Endometrium (tissue), 2 donors: ENCODE measurements around the gene EBPL.
"Not testable (repeated sequence)": the region's sequence is repeated elsewhere in the genome, so short reads cannot be mapped to it uniquely, and the experiment has no call there.

Experiments
- FAIRE-seq: peaks from 2 replicates; lab custom pipeline; 2012; peaks lifted over from hg19 to GRCh38; lab: Jason Lieb, UNC
- donor health status: control.
- donor health status: control.

Gene EBPL

DNA sequence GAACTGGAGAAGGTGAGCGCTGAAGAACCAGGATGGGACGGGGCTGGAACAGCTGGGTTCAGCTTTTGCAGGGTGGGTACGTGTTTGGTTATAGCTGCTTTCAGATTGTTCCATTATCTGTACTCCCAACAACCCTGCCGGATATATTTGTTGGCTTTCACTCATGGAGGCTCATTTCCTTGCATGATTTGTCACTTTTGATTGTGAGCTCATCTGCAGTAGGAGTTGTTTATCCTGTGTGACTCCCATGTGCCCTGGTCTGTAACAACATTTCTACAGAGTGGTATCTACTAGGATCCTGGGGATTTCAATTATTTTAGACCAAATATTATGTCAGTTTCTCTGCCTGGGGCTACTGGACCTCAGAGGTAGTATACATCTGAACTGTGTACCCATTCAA, 57.6 kb downstream of the EBPL start:
- no peak for FAIRE-seq

- no peak for FAIRE-seq
Measured at GRCh38 chr13:49632156-49632555, 59.1 kb downstream of the EBPL start.

DNA sequence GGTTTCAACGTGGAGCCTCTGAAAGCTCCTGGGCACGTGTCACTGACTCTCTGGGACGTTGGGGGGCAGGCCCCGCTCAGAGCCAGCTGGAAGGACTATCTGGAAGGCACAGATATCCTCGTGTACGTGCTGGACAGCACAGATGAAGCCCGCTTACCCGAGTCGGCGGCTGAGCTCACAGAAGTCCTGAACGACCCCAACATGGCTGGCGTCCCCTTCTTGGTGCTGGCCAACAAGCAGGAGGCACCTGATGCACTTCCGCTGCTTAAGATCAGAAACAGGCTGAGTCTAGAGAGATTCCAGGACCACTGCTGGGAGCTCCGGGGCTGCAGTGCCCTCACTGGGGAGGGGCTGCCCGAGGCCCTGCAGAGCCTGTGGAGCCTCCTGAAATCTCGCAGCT, 60.7 kb downstream of the EBPL start:
- no peak for FAIRE-seq

DNA sequence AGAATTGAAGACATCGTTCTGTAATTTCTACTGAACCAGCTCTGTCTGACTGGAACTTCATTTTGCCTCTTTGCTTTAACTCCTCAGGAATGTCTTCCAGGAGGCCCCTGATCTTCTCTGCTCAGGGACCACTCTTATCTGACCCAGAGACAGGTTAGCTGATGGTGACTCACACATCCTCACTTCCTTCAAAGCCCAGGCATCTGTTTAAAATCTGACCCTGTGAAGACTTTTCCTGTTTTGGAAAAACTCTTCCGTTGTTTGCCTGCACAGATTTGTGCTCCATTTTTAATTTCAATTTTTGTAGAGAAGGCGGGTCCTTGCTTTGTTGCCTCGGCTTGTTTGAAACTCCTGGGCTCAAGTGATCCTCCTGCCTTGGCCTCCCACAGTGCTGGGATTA, 61.3 kb downstream of the EBPL start:
- FAIRE-seq: no peak

DNA sequence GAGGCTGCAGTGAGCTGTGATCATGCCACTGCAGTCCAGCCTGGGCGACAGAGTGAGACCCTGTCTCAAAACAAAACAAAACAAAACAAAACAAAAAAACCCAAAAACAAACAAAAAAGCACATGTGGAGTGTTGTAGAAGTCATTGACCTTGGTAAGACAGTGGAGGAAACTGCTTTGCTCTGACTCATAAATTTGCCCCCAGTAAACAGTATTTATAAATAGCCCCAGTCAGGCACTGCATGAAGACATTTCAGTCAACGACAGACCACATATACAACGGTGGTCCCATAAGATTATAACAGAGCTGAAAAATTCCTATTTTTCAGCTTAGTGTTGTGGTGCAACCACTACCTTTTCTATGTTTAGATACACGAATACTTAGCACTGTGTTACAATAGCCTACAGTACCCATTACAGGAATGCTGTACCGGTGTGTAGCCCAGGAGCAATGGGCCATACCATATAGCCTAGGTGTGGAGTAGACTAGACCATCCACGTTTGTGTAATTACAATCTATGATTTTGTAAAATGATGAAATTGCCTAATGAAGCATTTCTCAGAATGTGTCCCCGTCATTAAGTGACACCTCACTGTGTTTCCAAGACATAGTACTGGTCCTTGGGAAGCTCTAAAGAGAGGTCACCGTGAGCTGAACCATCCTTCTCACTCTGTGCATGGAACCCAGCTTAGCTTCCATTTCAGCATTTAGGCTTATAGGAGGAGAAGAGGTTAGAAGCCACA, 61.9 kb downstream of the EBPL start:
- no peak for FAIRE-seq

DNA sequence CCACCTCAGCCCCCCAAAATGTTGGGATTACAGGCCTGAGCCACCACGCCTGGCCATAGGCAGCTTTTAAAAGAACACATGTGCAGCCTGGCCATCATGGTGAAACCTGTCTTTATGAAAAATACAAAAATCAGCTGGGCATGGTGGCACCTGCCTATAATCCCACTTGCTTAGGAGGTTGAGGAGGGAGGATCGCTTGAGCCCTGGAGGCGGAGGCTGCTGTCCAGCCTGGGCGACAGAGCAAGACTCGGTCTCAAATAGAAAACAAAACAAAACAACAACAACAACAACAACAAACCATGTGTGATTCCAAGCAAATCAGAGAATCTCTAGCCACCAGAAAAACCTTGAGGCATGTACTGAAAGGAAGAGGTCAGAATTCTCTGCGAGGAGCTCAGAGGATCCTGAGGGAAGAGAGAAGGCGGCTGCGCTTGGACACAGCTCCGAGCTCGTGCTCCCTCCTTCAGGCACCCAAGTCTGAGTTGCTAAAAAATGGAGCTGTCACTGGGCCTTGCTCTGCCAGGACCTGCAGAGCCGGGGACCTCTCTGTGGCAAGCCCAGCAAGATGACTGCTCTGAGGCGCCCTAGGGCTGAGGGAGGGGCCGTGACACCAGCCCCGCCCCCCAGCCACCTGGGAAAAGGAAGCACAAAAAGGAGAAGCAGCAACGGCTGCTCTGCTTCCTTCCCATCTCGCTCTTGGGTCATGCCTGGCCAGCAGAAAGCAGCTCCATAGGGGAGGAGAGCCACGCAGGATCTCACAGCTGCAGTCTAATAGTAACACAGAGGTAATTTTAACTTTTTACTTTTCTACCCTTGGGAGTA, 63.2 kb downstream of the EBPL start, which contains the start of gene ARL11:
TSS of gene ARL11 (plus strand) at position 677 of the 822 bp plus-strand sequence. CDS start 1,941 bp downstream, outside the sequence.
- no peak for FAIRE-seq

DNA sequence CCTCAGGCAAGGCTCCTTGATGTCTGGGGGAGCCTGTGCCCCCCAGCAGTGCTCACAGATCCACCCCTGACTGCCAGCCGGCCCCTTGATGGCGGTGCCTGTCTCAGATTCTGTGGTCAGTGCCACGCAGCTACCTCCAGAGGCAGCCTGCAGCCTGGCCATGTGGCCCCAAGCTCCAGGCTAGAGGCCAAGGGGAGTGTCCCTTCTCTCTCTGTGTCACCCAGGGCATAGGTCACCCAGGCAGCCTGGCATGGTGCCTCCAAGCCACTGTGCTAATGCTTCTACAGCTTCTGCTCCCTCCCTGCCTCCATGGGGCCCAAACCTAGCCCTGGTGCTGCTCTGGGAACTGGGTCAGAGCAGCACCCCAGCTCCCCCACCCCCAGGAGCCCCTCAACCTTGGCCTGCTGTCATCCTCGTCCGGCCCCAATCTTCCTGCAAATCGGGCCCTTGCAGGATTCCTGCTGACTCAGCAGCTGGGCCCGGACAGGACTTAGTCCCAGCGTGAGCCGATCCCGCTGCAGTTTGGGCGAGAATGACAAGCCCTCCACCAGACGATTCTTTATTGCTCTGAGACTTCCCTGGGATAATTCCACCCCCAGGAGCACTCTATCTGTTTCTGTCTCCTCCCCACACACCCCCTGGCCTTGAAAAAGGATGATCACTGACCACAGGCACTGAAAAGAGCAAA, 65.8 kb downstream of the EBPL start:
- FAIRE-seq: no peak

DNA sequence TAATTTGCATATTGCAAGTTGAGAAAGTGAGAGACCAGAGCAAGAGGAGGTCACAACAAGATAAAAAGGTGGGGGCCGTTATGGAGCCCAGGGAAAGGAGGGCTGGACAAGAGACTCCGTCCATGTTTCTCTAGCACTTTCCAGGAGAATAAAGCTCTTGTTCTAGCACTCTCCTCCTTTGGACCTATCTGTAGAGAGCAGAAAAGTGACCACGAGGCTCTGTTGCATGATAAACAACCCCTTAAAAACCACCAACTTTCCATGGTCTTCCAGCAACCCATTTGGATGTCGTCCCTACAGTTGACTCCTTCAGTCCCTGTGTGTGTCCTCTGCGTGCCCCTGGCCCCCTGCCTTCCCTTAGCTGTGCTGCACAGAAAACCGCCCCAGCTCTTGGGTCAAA, 67.1 kb downstream of the EBPL start:
- no peak for FAIRE-seq

GRCh38 chr13:49622174-49622946, 68.9 kb downstream of the EBPL start:
- no peak for FAIRE-seq

DNA sequence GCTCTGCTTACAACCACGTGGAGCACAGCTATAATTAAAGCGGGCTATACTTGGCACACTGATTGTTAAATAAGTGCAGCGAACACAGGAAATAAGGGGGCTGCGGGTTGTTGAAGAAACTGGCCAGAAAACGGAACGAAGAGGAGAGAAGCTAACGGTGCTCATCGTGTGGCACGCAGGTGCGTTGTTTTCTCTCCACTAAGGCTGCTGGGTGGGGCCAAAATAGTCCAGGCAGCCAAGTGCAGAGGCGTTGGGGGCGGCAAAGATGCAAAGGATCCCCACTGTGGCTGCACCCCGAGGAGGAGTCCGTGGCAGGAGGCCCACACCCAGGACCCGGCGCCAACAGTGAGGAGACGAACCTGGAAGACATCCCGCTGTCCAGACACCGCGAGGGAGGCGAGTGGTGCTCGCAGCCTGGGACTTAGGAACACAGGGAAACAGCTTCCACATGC, 71.1 kb downstream of the EBPL start:
- FAIRE-seq: no peak

DNA sequence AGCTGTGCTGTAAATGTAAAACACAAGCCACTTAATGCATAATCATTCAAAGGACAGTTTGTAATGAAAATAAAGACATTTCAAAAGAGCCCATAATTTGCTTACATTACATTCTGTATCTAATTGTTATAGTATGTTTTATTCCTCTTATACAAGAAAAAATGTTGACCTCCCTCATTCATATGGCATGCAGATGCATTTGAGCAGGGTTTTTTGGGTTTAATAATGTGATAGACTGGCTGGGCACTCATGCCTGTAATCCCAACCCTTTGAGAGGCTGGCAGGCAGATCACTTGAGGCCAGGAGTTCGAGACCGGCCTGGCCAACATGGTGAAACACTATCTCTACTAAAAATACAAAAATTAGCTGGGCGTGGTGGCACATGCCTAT, 74.6 kb downstream of the EBPL start:
- no peak for FAIRE-seq

GRCh38 chr13:49615836-49616675, 75.2 kb downstream of the EBPL start:
- FAIRE-seq: no peak

DNA sequence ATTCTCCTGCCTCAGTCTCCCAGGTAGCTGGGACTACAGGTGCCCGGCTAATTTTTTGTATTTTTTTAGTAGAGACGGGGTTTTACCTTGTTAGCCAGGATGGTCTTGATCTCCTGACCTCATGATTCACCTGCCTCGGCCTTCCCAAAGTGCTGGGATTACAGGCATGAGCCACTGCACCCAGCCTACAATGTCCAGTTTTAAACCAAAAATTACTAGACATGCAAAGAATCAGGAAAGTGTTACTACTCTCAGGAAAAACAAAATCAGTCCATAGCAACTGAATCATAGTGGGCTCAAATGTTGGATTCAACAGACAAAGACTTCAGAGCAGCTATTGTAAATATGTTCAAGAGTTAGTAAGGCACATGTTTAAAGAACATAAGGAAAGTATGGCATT, 79.2 kb downstream of the EBPL start:
- not testable (repeated sequence) for FAIRE-seq
